HG02943 (cell line): Measurements from ENCODE around the gene SHMT2.
A peak's percentile ranks its signal among the peaks of the same experiment; 100 is the strongest.

ENCODE experiments used
- ATAC-seq: cut with Tn5 transposase; IDR thresholded peaks from one replicate; pipeline ENCODE4 v1.9.1; 2021; ENCODE audit warnings: mild to moderate bottlenecking, low read depth, moderate library complexity; ENCODE audit not compliant: unreplicated experiment

The SHMT2 gene

GRCh38 chr12:57236925-57237595 is 7.5 kb downstream of the SHMT2 start:
- ATAC-seq: no peak

- no peak for ATAC-seq
Observed at GRCh38 chr12:57237596-57237931, 8.1 kb downstream of the SHMT2 start.

- ATAC-seq: no peak
Observed at GRCh38 chr12:57237932-57238853, 8.7 kb downstream of the SHMT2 start.

GRCh38 chr12:57238854-57239554 is 9.5 kb downstream of the SHMT2 start:
- ATAC-seq: no peak

GRCh38 chr12:57239587-57240065 is 10.1 kb downstream of the SHMT2 start:
- ATAC-seq: no peak

- ATAC-seq: no peak
Observed at GRCh38 chr12:57240066-57240921, 10.8 kb downstream of the SHMT2 start.

- ATAC-seq: no peak
Observed at GRCh38 chr12:57240926-57241401, 11.5 kb downstream of the SHMT2 start.

GRCh38 chr12:57241402-57242310 is 12.1 kb downstream of the SHMT2 start:
- ATAC-seq: no peak

- no peak for ATAC-seq
Observed at GRCh38 chr12:57242329-57242690, 12.8 kb downstream of the SHMT2 start.

- ATAC-seq: peak; percentile 37
Observed at GRCh38 chr12:57242691-57243454, 13.4 kb downstream of the SHMT2 start.

GRCh38 chr12:57243521-57244311 is 14.2 kb downstream of the SHMT2 start:
- no peak for ATAC-seq

GRCh38 chr12:57244312-57244696 is 14.8 kb downstream of the SHMT2 start:
- no peak for ATAC-seq

GRCh38 chr12:57247041-57247440 is 17.5 kb downstream of the SHMT2 start:
- no peak for ATAC-seq

- ATAC-seq: no peak
Observed at GRCh38 chr12:57248934-57249742, 19.6 kb downstream of the SHMT2 start.

GRCh38 chr12:57250541-57250940 is 21.0 kb downstream of the SHMT2 start:
- ATAC-seq: no peak

- ATAC-seq: no peak
Observed at GRCh38 chr12:57250956-57251355, 21.4 kb downstream of the SHMT2 start, which contains the start of gene STAC3. Gene STAC3 (minus strand): TSS chr12:57251187. CDS start chr12:57249636, 1,551 bp downstream.
